ENCODE measurements around the gene ILF3.

The ILF3 gene

GRCh38 chr19:10717356-10718204 is 63.4 kb downstream of the ILF3 start, which contains the start of gene DNM2:
TSS of gene DNM2 (plus strand) at chr19:10718079. CDS start at chr19:10718243, 164 bp downstream.
- Histone ChIP-seq H2BK120ac (ENCODE audit: low read depth, low read length) (no peak within 1 kb of the TSS), H3K18ac (ENCODE audit: low read length) (peak within 1 kb of the TSS; percentile 83), H3K4me3 (ENCODE audit: low read length) (peak within 1 kb of the TSS; percentile 97), H3K9ac (ENCODE audit: low read length) (peak within 1 kb of the TSS; percentile 99), H3K27ac (ENCODE audit: low read depth, low read length) (peak within 1 kb of the TSS; percentile 62), H3K4me1 (ENCODE audit: control insufficient read depth, low read depth, low read length) (peaks cover 3% of the 10 kb centered on the region), H3K79me2 (ENCODE audit: control insufficient read depth, insufficient read depth, low read length) (peaks cover 42% of the 10 kb centered on the region), H3K36me3 (ENCODE audit: control insufficient read depth, insufficient read depth, low read length) (peaks cover 2% of the 10 kb centered on the region), H3K27me3 (ENCODE audit: insufficient read depth, low read length, poor library complexity) (no peaks in the 10 kb centered on the region), H3K23ac (ENCODE audit: low read length) (peak within 1 kb of the TSS; percentile 94), H2BK15ac (replicated peaks; ENCODE audit: low read depth) (no peak within 1 kb of the TSS), H2AK5ac (ENCODE audit: low read length) (no peak within 1 kb of the TSS), H4K5ac (ENCODE audit: low read length) (no peak within 1 kb of the TSS), H3K79me1 (ENCODE audit: low read length) (peaks cover 17% of the 10 kb centered on the region), H3K56ac (ENCODE audit: low read length) (peak within 1 kb of the TSS; percentile 99), H2BK5ac (ENCODE audit: low read length) (peak within 1 kb of the TSS; percentile 67), H3K4ac (ENCODE audit: low read depth, low read length) (peak within 1 kb of the TSS; percentile 91), H4K8ac (ENCODE audit: low read depth, low read length) (no peak within 1 kb of the TSS), H3K4me2 (ENCODE audit: low read length) (peak within 1 kb of the TSS; percentile 56)
- no CpG with 5 or more reads among the region's 57 CpGs for WGBS (ENCODE audit: extremely low coverage, insufficient coverage, low lambda C conversion rate)
- peak; percentile 100 for DNase-seq

- Histone ChIP-seq H3K4me3 (ENCODE audit: low read length) (peak overlapping the region; percentile 97), H3K79me2 (ENCODE audit: control insufficient read depth, insufficient read depth, low read length) (peaks cover 46% of the 10 kb centered on the region), H2BK120ac (ENCODE audit: low read depth, low read length) (no peak overlapping the region), H3K23ac (ENCODE audit: low read length) (peak overlapping the region; percentile 94), H3K27ac (ENCODE audit: low read depth, low read length) (peak overlapping the region; percentile 62), H3K9ac (ENCODE audit: low read length) (peak overlapping the region; percentile 99), H3K4ac (ENCODE audit: low read depth, low read length) (peak overlapping the region; percentile 91), H3K56ac (ENCODE audit: low read length) (peak overlapping the region; percentile 99), H4K5ac (ENCODE audit: low read length) (no peak overlapping the region), H3K4me1 (ENCODE audit: control insufficient read depth, low read depth, low read length) (peaks cover 3% of the 10 kb centered on the region), H4K8ac (ENCODE audit: low read depth, low read length) (no peak overlapping the region), H3K4me2 (ENCODE audit: low read length) (peak overlapping the region; percentile 56), H3K36me3 (ENCODE audit: control insufficient read depth, insufficient read depth, low read length) (no peaks in the 10 kb centered on the region), H2BK5ac (ENCODE audit: low read length) (peak overlapping the region; percentile 67), H2AK5ac (ENCODE audit: low read length) (no peak overlapping the region), H3K27me3 (ENCODE audit: insufficient read depth, low read length, poor library complexity) (no peaks in the 10 kb centered on the region), H3K18ac (ENCODE audit: low read length) (peak overlapping the region; percentile 83), H3K79me1 (ENCODE audit: low read length) (peaks cover 17% of the 10 kb centered on the region), H2BK15ac (replicated peaks; ENCODE audit: low read depth) (no peak overlapping the region)
- no CpG with 5 or more reads among the region's 70 CpGs for WGBS (ENCODE audit: extremely low coverage, insufficient coverage, low lambda C conversion rate)
- peak; percentile 32 for DNase-seq
These were observed 64.4 kb downstream of the ILF3 start for GRCh38 chr19:10718205-10719196.

GRCh38 chr19:10719466-10719961 is 65.4 kb downstream of the ILF3 start:
- H3K27ac ChIP-seq (ENCODE audit: low read depth, low read length), result no peak overlapping the region
- DNase-seq, result peak; percentile 11

GRCh38 chr19:10720607-10721125 is 66.5 kb downstream of the ILF3 start:
- no peak for DNase-seq
- no peak overlapping the region for H3K23ac ChIP-seq (ENCODE audit: low read length)

More at GRCh38 chr19:10719466-10719961, 65.4 kb downstream of the ILF3 start:
- Histone ChIP-seq H2BK5ac (ENCODE audit: low read length) (no peak overlapping the region), H2BK120ac (ENCODE audit: low read depth, low read length) (no peak overlapping the region), H3K23ac (ENCODE audit: low read length) (peak overlapping the region; percentile 76), H3K4me3 (ENCODE audit: low read length) (no peak overlapping the region), H3K56ac (ENCODE audit: low read length) (peak overlapping the region; percentile 99), H3K4me2 (ENCODE audit: low read length) (peak overlapping the region; percentile 56), H4K8ac (ENCODE audit: low read depth, low read length) (no peak overlapping the region), H3K9ac (ENCODE audit: low read length) (peak overlapping the region; percentile 99), H3K79me1 (ENCODE audit: low read length) (peaks cover 19% of the 10 kb centered on the region), H3K36me3 (ENCODE audit: control insufficient read depth, insufficient read depth, low read length) (no peaks in the 10 kb centered on the region), H4K5ac (ENCODE audit: low read length) (no peak overlapping the region), H2BK15ac (replicated peaks; ENCODE audit: low read depth) (no peak overlapping the region), H3K18ac (ENCODE audit: low read length) (no peak overlapping the region), H3K4ac (ENCODE audit: low read depth, low read length) (no peak overlapping the region), H2AK5ac (ENCODE audit: low read length) (no peak overlapping the region), H3K79me2 (ENCODE audit: control insufficient read depth, insufficient read depth, low read length) (peaks cover 52% of the 10 kb centered on the region), H3K27me3 (ENCODE audit: insufficient read depth, low read length, poor library complexity) (no peaks in the 10 kb centered on the region), H3K4me1 (ENCODE audit: control insufficient read depth, low read depth, low read length) (peaks cover 3% of the 10 kb centered on the region)
- no CpG with 5 or more reads among the region's 5 CpGs for WGBS (ENCODE audit: extremely low coverage, insufficient coverage, low lambda C conversion rate)

GRCh38 chr19:10723591-10723990 is 69.4 kb downstream of the ILF3 start:
- H3K56ac ChIP-seq (ENCODE audit: low read length), result no peak overlapping the region
- H4K8ac ChIP-seq (ENCODE audit: low read depth, low read length), result no peak overlapping the region
- no peak overlapping the region for H2BK5ac ChIP-seq (ENCODE audit: low read length)
- no peak overlapping the region for H2BK120ac ChIP-seq (ENCODE audit: low read depth, low read length)
- no peak overlapping the region for H3K23ac ChIP-seq (ENCODE audit: low read length)
- no peak for DNase-seq
- no peaks in the 10 kb centered on the region for H3K36me3 ChIP-seq (ENCODE audit: control insufficient read depth, insufficient read depth, low read length)
- no peak overlapping the region for H3K4ac ChIP-seq (ENCODE audit: low read depth, low read length)
- no peak overlapping the region for H3K4me3 ChIP-seq (ENCODE audit: low read length)
- WGBS (ENCODE audit: extremely low coverage, insufficient coverage, low lambda C conversion rate), result no CpG with 5 or more reads among the region's 3 CpGs
- H3K27me3 ChIP-seq (ENCODE audit: insufficient read depth, low read length, poor library complexity), result no peaks in the 10 kb centered on the region
- H3K4me1 ChIP-seq (ENCODE audit: control insufficient read depth, low read depth, low read length), result peaks cover 3% of the 10 kb centered on the region
- no peak overlapping the region for H3K18ac ChIP-seq (ENCODE audit: low read length)
- no peak overlapping the region for H2AK5ac ChIP-seq (ENCODE audit: low read length)
- no peak overlapping the region for H4K5ac ChIP-seq (ENCODE audit: low read length)
- H3K9ac ChIP-seq (ENCODE audit: low read length), result no peak overlapping the region
- H3K79me2 ChIP-seq (ENCODE audit: control insufficient read depth, insufficient read depth, low read length), result peaks cover 78% of the 10 kb centered on the region
- H3K27ac ChIP-seq (ENCODE audit: low read depth, low read length), result no peak overlapping the region
- no peak overlapping the region for H3K4me2 ChIP-seq (ENCODE audit: low read length)
- H3K79me1 ChIP-seq (ENCODE audit: low read length), result peaks cover 35% of the 10 kb centered on the region
- no peak overlapping the region for H2BK15ac ChIP-seq (replicated peaks; ENCODE audit: low read depth)

More at GRCh38 chr19:10720607-10721125, 66.5 kb downstream of the ILF3 start:
- Histone ChIP-seq H2BK5ac (ENCODE audit: low read length) (no peak overlapping the region), H3K4me2 (ENCODE audit: low read length) (no peak overlapping the region), H3K4ac (ENCODE audit: low read depth, low read length) (no peak overlapping the region), H2BK15ac (replicated peaks; ENCODE audit: low read depth) (no peak overlapping the region), H3K4me3 (ENCODE audit: low read length) (no peak overlapping the region), H3K27ac (ENCODE audit: low read depth, low read length) (no peak overlapping the region), H2AK5ac (ENCODE audit: low read length) (no peak overlapping the region), H3K27me3 (ENCODE audit: insufficient read depth, low read length, poor library complexity) (no peaks in the 10 kb centered on the region), H3K18ac (ENCODE audit: low read length) (no peak overlapping the region), H3K79me2 (ENCODE audit: control insufficient read depth, insufficient read depth, low read length) (peaks cover 63% of the 10 kb centered on the region), H3K36me3 (ENCODE audit: control insufficient read depth, insufficient read depth, low read length) (no peaks in the 10 kb centered on the region), H3K9ac (ENCODE audit: low read length) (no peak overlapping the region), H4K5ac (ENCODE audit: low read length) (no peak overlapping the region), H3K56ac (ENCODE audit: low read length) (no peak overlapping the region), H2BK120ac (ENCODE audit: low read depth, low read length) (no peak overlapping the region), H4K8ac (ENCODE audit: low read depth, low read length) (no peak overlapping the region), H3K4me1 (ENCODE audit: control insufficient read depth, low read depth, low read length) (peaks cover 3% of the 10 kb centered on the region), H3K79me1 (ENCODE audit: low read length) (peaks cover 26% of the 10 kb centered on the region)
- WGBS (ENCODE audit: extremely low coverage, insufficient coverage, low lambda C conversion rate), result no CpG with 5 or more reads among the region's 6 CpGs
